H1 (cell line): ENCODE measurements around the gene AMZ1.

Experiments used
- EZH2 ChIP-seq: fragments of 200-600 bp; sonication (generic); IDR thresholded peaks from 2 replicates; pipeline ENCODE4 v1.7.1; 2012; ENCODE audit warnings: low read depth, mild to moderate bottlenecking, moderate library complexity, low read length, inconsistent platforms; ENCODE audit not compliant: severe bottlenecking
- HDAC2 ChIP-seq, 2 experiments: fragments of 300-600 bp in 1 of 2; sonication (generic) in 1 of 2; IDR thresholded peaks; 2 replicates each; pipeline ENCODE4 v1.6.1; 2011 to 2012; ENCODE audit warnings: low read depth in 2 of 2, low read length in 2 of 2, mild to moderate bottlenecking in 2 of 2, moderate library complexity in 2 of 2, borderline replicate concordance in 1 of 2, inconsistent platforms in 1 of 2
- ZNF274 ChIP-seq: IDR thresholded peaks from 2 replicates; pipeline ENCODE4 v1.7.0; 2012; ENCODE audit warnings: low read length, borderline replicate concordance; ENCODE audit errors: extremely low read depth

DNA sequence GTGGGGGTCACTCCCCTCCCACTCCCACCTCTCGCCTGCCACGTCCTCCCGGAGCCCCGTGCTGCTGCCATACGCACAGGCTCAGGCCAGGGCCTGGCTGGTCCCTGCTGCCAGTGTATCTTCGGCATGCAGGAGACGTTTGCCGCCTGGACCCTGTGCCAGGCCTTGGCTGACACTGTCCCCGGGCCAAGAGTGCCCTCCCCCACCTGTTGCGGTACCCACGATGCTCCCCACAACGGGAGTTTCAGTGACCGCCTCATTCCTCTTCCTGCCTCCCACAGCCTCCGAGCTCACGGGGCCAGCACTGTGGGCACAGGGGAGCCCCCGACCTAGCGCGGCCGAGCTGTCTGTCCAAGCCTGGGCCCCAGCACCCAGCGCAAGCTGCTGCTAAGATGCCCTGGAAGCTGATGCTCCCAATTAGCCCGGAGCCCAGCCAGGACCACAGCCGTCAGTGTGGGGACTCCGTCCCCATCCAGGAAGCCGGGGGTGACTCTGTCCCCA is 48.8 kb upstream of the AMZ1 start:
- TF ChIP-seq ZNF274: no peak
- no peak for TF ChIP-seq HDAC2 (IDR thresholded peaks at IDR 0.05; ENCODE audit: borderline replicate concordance in 1 of 2, low read depth in 2 of 2, low read length in 2 of 2)
- no peak for TF ChIP-seq EZH2
